H9 (cell line): ENCODE measurements around the gene SLC44A2. TPM values are rescaled to one million over a fixed set of nuclear protein-coding genes. Genes with fewer than 3 reads are reported as not detected.
A peak's percentile ranks its signal among the peaks of the same experiment; 100 is the strongest.

ENCODE experiments used
- DNase-seq: peaks from one replicate; pipeline ENCODE4 v3.0.0-alpha.2; 2017
- H2AFZ ChIP-seq: one replicate; pipeline ENCODE4 v1.6.1; 2013; ENCODE audit warnings: mild to moderate bottlenecking, low read length, control low read depth, moderate library complexity
- H2AK5ac ChIP-seq: 2 replicates; pipeline ENCODE4 v1.6.1; 2013; ENCODE audit warnings: low read length, control low read depth, mixed read lengths; ENCODE audit not compliant: insufficient read length
- H2BK120ac ChIP-seq: one replicate; pipeline ENCODE4 v1.6.1; 2013; ENCODE audit warnings: low read depth, mild to moderate bottlenecking, low read length, control low read depth, inconsistent platforms; ENCODE audit not compliant: poor library complexity, severe bottlenecking
- H2BK12ac ChIP-seq: 2 replicates; pipeline ENCODE4 v1.6.1; 2013; ENCODE audit warnings: low read length, control low read depth, mixed read lengths, low read depth; ENCODE audit not compliant: insufficient read length
- H2BK15ac ChIP-seq: 2 replicates; pipeline ENCODE4 v1.6.1; 2013; ENCODE audit warnings: low read depth, low read length, control low read depth
- H2BK20ac ChIP-seq: one replicate; pipeline ENCODE4 v1.6.1; 2013; ENCODE audit warnings: low read depth, mild to moderate bottlenecking, low read length, control low read depth, inconsistent platforms; ENCODE audit not compliant: poor library complexity, severe bottlenecking
- H2BK5ac ChIP-seq: 2 replicates; pipeline ENCODE4 v1.6.1; 2013; ENCODE audit warnings: low read length, control low read depth, mixed read lengths; ENCODE audit not compliant: insufficient read length
- H3K14ac ChIP-seq: 2 replicates; pipeline ENCODE4 v1.6.1; 2013; ENCODE audit warnings: low read length, control low read depth; ENCODE audit not compliant: insufficient read depth
- H3K18ac ChIP-seq: 2 replicates; pipeline ENCODE4 v1.6.1; 2013; ENCODE audit warnings: low read depth, mild to moderate bottlenecking, mixed read lengths, low read length, control low read depth; ENCODE audit not compliant: insufficient read length
- H3K23ac ChIP-seq: 2 replicates; pipeline ENCODE4 v1.6.1; 2013; ENCODE audit warnings: low read length, control low read depth, mixed read lengths, low read depth; ENCODE audit not compliant: insufficient read length
- H3K23me2 ChIP-seq: 2 replicates; pipeline ENCODE4 v1.6.1; 2013; ENCODE audit warnings: low read depth, mild to moderate bottlenecking, mixed read lengths, low read length, control low read depth; ENCODE audit not compliant: insufficient read length, poor library complexity, severe bottlenecking
- H3K27ac ChIP-seq: 2 replicates; pipeline ENCODE4 v1.5.1; 2013; ENCODE audit warnings: low read length, control low read depth, mixed read lengths, low read depth; ENCODE audit not compliant: insufficient read length
- H3K27me3 ChIP-seq: 2 replicates; pipeline ENCODE4 v1.6.1; 2013; ENCODE audit warnings: low read length, control low read depth, inconsistent platforms; ENCODE audit not compliant: insufficient read depth
- H3K4ac ChIP-seq: 2 replicates; pipeline ENCODE4 v1.6.1; 2013; ENCODE audit warnings: low read depth, mild to moderate bottlenecking, control low read depth, inconsistent platforms, low read length, moderate library complexity
- H3K4me1 ChIP-seq: 2 replicates; pipeline ENCODE4 v1.6.1; 2013; ENCODE audit warnings: low read length, control low read depth, inconsistent platforms; ENCODE audit not compliant: insufficient read depth
- H3K4me2 ChIP-seq: 2 replicates; pipeline ENCODE4 v1.6.1; 2013; ENCODE audit warnings: low read length, control low read depth, mixed read lengths; ENCODE audit not compliant: insufficient read length, insufficient read depth
- H3K56ac ChIP-seq: 2 replicates; pipeline ENCODE4 v1.6.1; 2013; ENCODE audit warnings: low read depth, mild to moderate bottlenecking, mixed read lengths, low read length, control low read depth; ENCODE audit not compliant: insufficient read length
- H3K79me1 ChIP-seq: 2 replicates; pipeline ENCODE4 v1.6.1; 2013; ENCODE audit warnings: low read depth, mild to moderate bottlenecking, moderate library complexity, low read length, control low read depth, inconsistent platforms; ENCODE audit not compliant: insufficient read depth, poor library complexity, severe bottlenecking
- H3K79me2 ChIP-seq: 2 replicates; pipeline ENCODE4 v1.6.1; 2013; ENCODE audit warnings: low read length, control low read depth, inconsistent platforms; ENCODE audit not compliant: insufficient read depth
- H3K9ac ChIP-seq: 2 replicates; pipeline ENCODE4 v1.6.1; 2013; ENCODE audit warnings: low read length, control low read depth, mixed read lengths; ENCODE audit not compliant: insufficient read length; ENCODE audit errors: extremely low read depth
- H3K9me3 ChIP-seq: one replicate; pipeline ENCODE4 v1.6.1; 2013; ENCODE audit warnings: low read depth, low read length, inconsistent platforms; ENCODE audit not compliant: control insufficient read depth
- H3T11ph ChIP-seq: one replicate; pipeline ENCODE4 v1.6.1; 2013; ENCODE audit warnings: mild to moderate bottlenecking, low read length, control low read depth, inconsistent platforms
- H4K20me1 ChIP-seq: one replicate; pipeline ENCODE4 v1.6.1; 2013; ENCODE audit not compliant: control insufficient read depth, insufficient read length, insufficient read depth
- H4K5ac ChIP-seq: 2 replicates; pipeline ENCODE4 v1.6.1; 2013; ENCODE audit warnings: low read depth, mild to moderate bottlenecking, mixed read lengths, low read length, control low read depth; ENCODE audit not compliant: insufficient read length
- H4K8ac ChIP-seq: replicated peaks from 2 replicates; pipeline ENCODE4 v1.6.1; 2013; ENCODE audit warnings: low read length, control low read depth, mixed read lengths, low read depth; ENCODE audit not compliant: insufficient read length
- H4K91ac ChIP-seq: 2 replicates; pipeline ENCODE4 v1.6.1; 2013; ENCODE audit warnings: low read depth, mild to moderate bottlenecking, moderate library complexity, mixed read lengths, low read length, control low read depth; ENCODE audit not compliant: insufficient read length
- H3K27ac Mint-ChIP-seq, 3 experiments: 2 replicates in 2 of 3; 3 replicates in 1 of 3; pipeline ENCODE4 v1.8.0; 2020 to 2021; ENCODE audit warnings: mixed read lengths in 3 of 3, mild to moderate bottlenecking in 1 of 3, moderate library complexity in 1 of 3
- H3K27me3 Mint-ChIP-seq: 2 replicates; pipeline ENCODE4 v1.8.0; 2021; ENCODE audit warnings: low read depth, mild to moderate bottlenecking, moderate library complexity, mixed read lengths
- H3K36me3 Mint-ChIP-seq, 3 experiments: 2 replicates in 2 of 3; 3 replicates in 1 of 3; pipeline ENCODE4 v1.8.0; 2020 to 2021; ENCODE audit warnings: low read depth in 3 of 3, mixed read lengths in 3 of 3; ENCODE audit not compliant: insufficient read depth in 1 of 3
- H3K4me1 Mint-ChIP-seq, 2 experiments: 2 replicates each; pipeline ENCODE4 v1.8.0; 2020; ENCODE audit warnings: mixed read lengths in 2 of 2
- H3K4me3 Mint-ChIP-seq, 2 experiments: 2 replicates in 1 of 2; 3 replicates in 1 of 2; pipeline ENCODE4 v1.8.0; 2020 to 2021; ENCODE audit warnings: mild to moderate bottlenecking in 2 of 2, mixed read lengths in 2 of 2, moderate library complexity in 1 of 2
- H3K9me3 Mint-ChIP-seq, 2 experiments: 2 replicates in 1 of 2; 3 replicates in 1 of 2; pipeline ENCODE4 v1.8.0; 2020; ENCODE audit warnings: mild to moderate bottlenecking in 2 of 2, mixed read lengths in 2 of 2, moderate library complexity in 1 of 2
- WGBS: extraction: QIAGEN DNeasy Blood & Tissue Kit; methylation state at CpG from one replicate; pipeline ENCODE4 v1.1.7; 2013; ENCODE audit warnings: missing lambda C conversion rate, low lambda C conversion rate, mixed read lengths; ENCODE audit not compliant: insufficient read length; ENCODE audit errors: extremely low coverage; 5-methylcytosine and 5-hydroxymethylcytosine counted together
- total RNA-seq: library from RNA; stranded (reverse); gene quantifications from 2 replicates; pipeline ENCODE4 v1.2.1, GENCODE V29; 2021
- TF ChIP-seq, protein P1 (sequence below): fragments of 200-600 bp; sonication (generic); conservative IDR thresholded peaks from 3 replicates; pipeline ENCODE4 v1.8.0; 2021; ENCODE audit warnings: antibody characterized with exemption, mild to moderate bottlenecking

SLC44A2 gene
- total RNA-seq, 1 experiment from 2014 or later: 121 TPM

DNA sequence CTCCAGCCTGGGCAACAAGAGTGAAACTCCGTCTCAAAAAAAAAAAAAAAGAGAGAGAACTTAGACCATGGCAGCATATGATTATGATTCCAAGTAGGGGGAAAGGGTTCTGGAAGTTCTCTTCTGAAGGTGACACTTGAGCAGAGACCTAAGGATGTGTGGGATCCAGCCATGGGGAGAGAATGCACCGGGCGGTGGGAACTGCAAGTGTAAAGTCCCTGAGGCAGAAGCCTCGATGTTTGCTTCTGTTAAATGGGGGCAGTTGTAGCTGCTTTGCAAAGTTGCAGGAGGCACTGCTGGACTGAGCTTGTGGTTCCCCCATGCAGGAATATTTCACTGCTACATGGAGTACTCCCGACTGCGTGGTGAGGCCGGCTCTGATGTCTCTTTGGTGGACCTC lies 9.1 kb downstream of the SLC44A2 start:
- Histone ChIP-seq H2BK20ac (no peak overlapping the region), H2BK15ac (no peak overlapping the region), H3K79me1 (no peaks in the 10 kb centered on the region), H3K4me2 (no peak overlapping the region), H3K4me1 (no peaks in the 10 kb centered on the region), H3K4ac (no peak overlapping the region), H3K14ac (no peak overlapping the region), H3K23ac (no peak overlapping the region), H3K18ac (no peak overlapping the region), H2BK120ac (no peak overlapping the region), H2AFZ (no peak overlapping the region), H3K56ac (no peak overlapping the region), H3T11ph (no peak overlapping the region), H3K27me3 (no peaks in the 10 kb centered on the region), H4K8ac (no peak overlapping the region), H3K9ac (no peak overlapping the region), H4K91ac (no peak overlapping the region), H3K9me3 (no peaks in the 10 kb centered on the region), H2BK12ac (no peak overlapping the region), H2BK5ac (no peak overlapping the region), H3K79me2 (no peaks in the 10 kb centered on the region), H2AK5ac (no peak overlapping the region), H3K23me2 (no peaks in the 10 kb centered on the region), H4K5ac (no peak overlapping the region), H3K27ac (no peak overlapping the region), H4K20me1 (no peaks in the 10 kb centered on the region)
- no peak overlapping the region for H3K4me3 Mint-ChIP-seq
- no CpG with 5 or more reads among the region's 7 CpGs for WGBS
- DNase-seq: no peak
- H3K27me3 Mint-ChIP-seq: no peaks in the 10 kb centered on the region
- TF ChIP-seq, protein P1, sequence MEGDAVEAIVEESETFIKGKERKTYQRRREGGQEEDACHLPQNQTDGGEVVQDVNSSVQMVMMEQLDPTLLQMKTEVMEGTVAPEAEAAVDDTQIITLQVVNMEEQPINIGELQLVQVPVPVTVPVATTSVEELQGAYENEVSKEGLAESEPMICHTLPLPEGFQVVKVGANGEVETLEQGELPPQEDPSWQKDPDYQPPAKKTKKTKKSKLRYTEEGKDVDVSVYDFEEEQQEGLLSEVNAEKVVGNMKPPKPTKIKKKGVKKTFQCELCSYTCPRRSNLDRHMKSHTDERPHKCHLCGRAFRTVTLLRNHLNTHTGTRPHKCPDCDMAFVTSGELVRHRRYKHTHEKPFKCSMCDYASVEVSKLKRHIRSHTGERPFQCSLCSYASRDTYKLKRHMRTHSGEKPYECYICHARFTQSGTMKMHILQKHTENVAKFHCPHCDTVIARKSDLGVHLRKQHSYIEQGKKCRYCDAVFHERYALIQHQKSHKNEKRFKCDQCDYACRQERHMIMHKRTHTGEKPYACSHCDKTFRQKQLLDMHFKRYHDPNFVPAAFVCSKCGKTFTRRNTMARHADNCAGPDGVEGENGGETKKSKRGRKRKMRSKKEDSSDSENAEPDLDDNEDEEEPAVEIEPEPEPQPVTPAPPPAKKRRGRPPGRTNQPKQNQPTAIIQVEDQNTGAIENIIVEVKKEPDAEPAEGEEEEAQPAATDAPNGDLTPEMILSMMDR: no peak
- H3K4me1 Mint-ChIP-seq: peaks cover 7 to 8% of the 10 kb centered on the region in 2 experiments
- H3K27ac Mint-ChIP-seq: peak overlapping the region in 1 of 3 experiments; percentile 39; a peak in 1 of 7 replicates
- no peaks in the 10 kb centered on the region for H3K9me3 Mint-ChIP-seq
- H3K36me3 Mint-ChIP-seq: peaks cover 51 to 84% (median 74%) of the 10 kb centered on the region in 3 experiments; a peak in 6 of 7 replicates
